ENCODE results near the gene IL11RA. TPM values are rescaled to one million over a fixed set of nuclear protein-coding genes. Genes with fewer than 3 reads are reported as not detected.

The IL11RA gene
- total and polyA plus RNA-seq, 2 of the 8 experiments (the other 6 are each of a cell fraction or from before 2014, with no cell fraction given) = 5.5 to 9.1 TPM

GRCh38 chr9:34623374-34624235, 28.4 kb upstream of the IL11RA start:
- no peak overlapping the region for H3K14ac ChIP-seq (ENCODE audit: insufficient read length)
- 75% methylated on average over 50 of the region's 63 CpGs; no CpG with 5 or more reads in 1 of the 2 experiments for WGBS, 2 experiments (ENCODE audit: extremely low coverage in 1 of 2, insufficient coverage in 1 of 2, insufficient read length in 1 of 2, insufficient replicate concordance in 2 of 2, low coverage in 1 of 2, low lambda C conversion rate in 2 of 2, missing lambda C conversion rate in 1 of 2)
- DNase-seq (ENCODE audit: low read depth in 1 of 2, low spot score in 2 of 2) (no peak), FAIRE-seq (no peak)
- H2AK5ac ChIP-seq (ENCODE audit: low read depth, low read length) = no peak overlapping the region
- H4K8ac ChIP-seq (ENCODE audit: extremely low read depth, insufficient read depth, low read length) = peak overlapping the region; percentile 40; the same call in 1 of the 2 replicates
- H3K4ac ChIP-seq (replicated peaks; ENCODE audit: insufficient read length, low read depth, low read length) = no peak overlapping the region
- H3K9ac ChIP-seq (replicated peaks in 1 of 4; ENCODE audit: extremely low read depth in 1 of 4, low read depth in 3 of 4, low read length in 3 of 4) = no peak overlapping the region
- H2BK20ac ChIP-seq (ENCODE audit: low read length) = no peak overlapping the region
- no peaks in the 10 kb centered on the region; the same call in 1 of the 2 replicates for H3K79me1 ChIP-seq (ENCODE audit: low read depth, low read length)
- no peak overlapping the region for H3K23ac ChIP-seq (ENCODE audit: insufficient read length)
- no peaks in the 10 kb centered on the region for H3K9me3 ChIP-seq (ENCODE audit: insufficient read depth in 2 of 2, low read depth in 1 of 2, low read length in 1 of 2)
- H3K27ac ChIP-seq (ENCODE audit: low read depth, low read length) = no peak overlapping the region
- no peak overlapping the region for H2AFZ ChIP-seq (ENCODE audit: low read length)
- CTCF ChIA-PET (ENCODE audit: partially characterized antibody) = interaction anchor here (0.6 to 4.7 kb wide), 7 partner anchors 11 to 453 kb away, joined by 4 to 65 read pairs (median 6); partner anchors contain the start of genes RPP25L and SIGMAR1
- no peaks in the 10 kb centered on the region; a peak in 1 of 8 replicates for H3K36me3 ChIP-seq (ENCODE audit: control insufficient read depth in 2 of 4, insufficient read depth in 4 of 4, low read length in 3 of 4)
- H2BK15ac ChIP-seq (ENCODE audit: low read length) = 0 out of 2 replicates have a peak overlapping the region, but pooled peaks have one; percentile 31
- no peaks in the 10 kb centered on the region for H3K79me2 ChIP-seq (ENCODE audit: control insufficient read depth in 1 of 2, insufficient read depth in 2 of 2, low read length in 2 of 2)
- H4K20me1 ChIP-seq (replicated peaks in 1 of 2; ENCODE audit: control insufficient read depth in 1 of 2, insufficient read depth in 2 of 2, low read length in 2 of 2) = peaks cover 0 to 2% of the 10 kb centered on the region in 2 experiments
- no peak overlapping the region for H2BK5ac ChIP-seq (ENCODE audit: low read depth, low read length)
- H3K27me3 ChIP-seq (replicated peaks in 1 of 4; ENCODE audit: control insufficient read depth in 3 of 4, extremely low read depth in 1 of 4, insufficient read depth in 3 of 4, low read length in 3 of 4) = peaks cover 45 to 70% (median 67%) of the 10 kb centered on the region in 4 experiments
- H4K5ac ChIP-seq (ENCODE audit: insufficient read length, low read depth, low read length) = no peak overlapping the region
- no peak overlapping the region for H3K18ac ChIP-seq (ENCODE audit: extremely low read depth, low read length)
- H3K23me2 ChIP-seq (ENCODE audit: low read depth, low read length) = peaks cover 11% of the 10 kb centered on the region
- H2BK120ac ChIP-seq (replicated peaks; ENCODE audit: low read depth, low read length) = no peak overlapping the region
- H4K91ac ChIP-seq (replicated peaks; ENCODE audit: insufficient read length, low read length) = no peak overlapping the region
- H3K4me1 ChIP-seq (replicated peaks in 1 of 4; ENCODE audit: control insufficient read depth in 3 of 4, insufficient read depth in 4 of 4, low read length in 3 of 4) = peaks cover 0 to 9% (median 4%) of the 10 kb centered on the region in 4 experiments; a peak in 5 of 7 replicates
- H3K56ac ChIP-seq (replicated peaks; ENCODE audit: insufficient read length, low read depth, low read length) = no peak overlapping the region
- H3K4me2 ChIP-seq (ENCODE audit: insufficient read depth in 1 of 2, low read depth in 2 of 2, low read length in 2 of 2) = peak overlapping the region; percentile 46 to 68; a peak in 1 of 4 replicates
- H2BK12ac ChIP-seq (ENCODE audit: low read depth, low read length) = no peak overlapping the region
- POLR2A ChIA-PET (ENCODE audit: partially characterized antibody) = interaction anchor here (0.9 kb wide), 1 partner anchor 10 kb away, joined by 3 read pairs; no protein-coding TSS in a partner anchor
- no peak overlapping the region for H3K4me3 ChIP-seq (ENCODE audit: extremely low read depth in 1 of 4, insufficient read depth in 2 of 4, low read depth in 3 of 4, low read length in 4 of 4)
- TF ChIP-seq TEAD4 (IDR thresholded peaks at IDR 0.05; ENCODE audit: low read depth, low read length) (no peak), SIX5 (IDR thresholded peaks at IDR 0.05; ENCODE audit: low read depth, low read length) (no peak), YY1 (IDR thresholded peaks at IDR 0.05; ENCODE audit: low read depth, low read length) (no peak), MAX (IDR thresholded peaks at IDR 0.05) (peak; percentile 91), KDM1A (IDR thresholded peaks at IDR 0.05; ENCODE audit: borderline replicate concordance, low read length) (no peak), E2F6 (IDR thresholded peaks at IDR 0.05) (peak; percentile 87), POLR2A (IDR thresholded peaks at IDR 0.05; ENCODE audit: control extremely low read depth in 1 of 2, low read depth in 2 of 2, low read length in 2 of 2) (no peak), PHF8 (conservative IDR thresholded peaks at IDR 0.05; ENCODE audit: low read depth, low read length) (no peak), RBBP5 (IDR thresholded peaks at IDR 0.05; ENCODE audit: borderline replicate concordance, low read depth, low read length) (no peak), USF2 (IDR thresholded peaks at IDR 0.05; ENCODE audit: low read length) (no peak)

All from H1 (cell line).